ENCODE data around the gene ZG16.
"Not testable (repeated sequence)": the region's sequence is repeated elsewhere in the genome, so short reads cannot be mapped to it uniquely, and the experiment has no call there.

The ZG16 gene

GRCh38 chr16:29753516-29753915, 24.5 kb upstream of the ZG16 start:
- no peak for DNase-seq

DNA sequence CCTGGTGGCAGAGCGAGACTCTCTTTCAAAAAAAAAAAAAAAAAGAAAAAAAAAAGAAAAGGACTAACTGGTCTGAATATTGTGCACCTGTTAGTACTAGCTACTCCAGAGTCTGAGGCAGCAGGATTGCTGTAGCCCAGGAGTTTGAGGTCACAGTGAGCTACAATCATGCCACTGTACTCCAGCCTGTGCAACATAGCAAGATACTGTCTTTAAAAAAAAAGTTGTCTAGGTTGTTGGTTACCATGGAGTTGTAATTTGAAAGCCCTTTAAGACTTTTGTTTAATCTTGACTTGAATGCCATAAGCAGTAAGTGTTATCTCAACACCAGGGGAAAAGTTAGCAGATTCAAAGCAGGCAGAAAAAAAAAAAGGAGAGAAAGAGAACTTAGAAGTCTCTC, 21.4 kb upstream of the ZG16 start:
- DNase-seq, result no peak

- DNase-seq, result not testable (repeated sequence)
Observed at GRCh38 chr16:29757086-29757485, 21.0 kb upstream of the ZG16 start.

DNA sequence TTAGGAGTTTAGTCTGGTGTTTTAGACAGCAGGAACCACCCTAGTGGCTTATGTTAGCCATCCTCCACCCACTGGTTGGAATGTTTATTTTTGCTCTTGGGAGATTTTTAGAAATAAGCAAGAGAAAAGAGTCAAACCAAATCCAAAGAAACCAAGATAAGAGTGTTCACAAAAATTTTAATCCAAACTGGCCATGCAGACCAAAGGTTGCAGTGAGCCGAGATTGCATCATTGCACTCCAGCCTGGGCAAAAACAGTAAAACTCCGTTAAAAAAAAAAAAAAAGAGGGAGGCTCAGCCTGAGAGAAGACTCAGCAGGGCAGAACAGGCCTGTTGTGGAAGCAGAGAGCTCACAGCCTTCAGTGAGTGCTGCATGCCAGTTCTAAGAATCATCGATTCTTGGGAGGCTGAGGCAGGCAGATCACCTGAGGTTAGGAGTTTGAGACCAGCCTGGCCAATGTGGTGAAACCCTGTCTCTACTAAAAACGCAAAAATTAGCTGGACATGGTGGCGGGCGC, 20.0 kb upstream of the ZG16 start:
- no peak for DNase-seq

DNA sequence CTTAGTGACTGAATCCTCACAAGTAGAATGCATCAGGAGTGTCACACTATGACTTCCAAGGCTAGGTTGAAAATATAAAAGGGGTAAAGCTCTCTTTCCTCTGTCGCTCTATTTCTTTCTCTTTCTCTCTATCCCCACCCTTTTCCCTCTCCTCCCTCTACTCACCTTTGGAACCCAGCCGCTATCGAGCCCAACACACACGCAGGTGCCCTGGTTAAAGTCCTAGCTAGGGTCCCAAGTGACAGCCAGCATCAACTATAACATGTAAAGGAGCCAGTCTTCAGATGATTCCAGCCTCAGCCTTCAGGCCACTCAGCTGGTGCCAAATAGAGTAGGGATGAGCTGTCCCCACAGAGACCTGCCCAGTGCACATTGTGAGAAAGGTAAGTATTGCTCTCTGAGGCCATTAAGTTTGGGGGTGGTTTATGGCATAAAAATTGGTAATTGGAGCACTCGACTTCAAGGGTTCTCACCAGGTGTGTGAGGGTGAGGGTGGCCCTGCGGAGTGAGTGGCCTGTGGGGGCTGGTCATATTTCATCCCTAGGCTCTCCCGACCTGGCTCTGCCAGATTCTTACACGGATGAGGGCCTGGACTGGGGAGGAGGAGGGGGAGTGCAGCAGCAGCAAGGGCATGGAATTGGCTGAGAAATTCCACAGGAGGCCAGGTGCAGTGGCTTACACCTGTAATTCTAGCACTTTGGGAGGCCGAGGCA, 17.3 kb upstream of the ZG16 start:
- DNase-seq, result peak; percentile 95

GRCh38 chr16:29761280-29761651, 16.8 kb upstream of the ZG16 start:
- DNase-seq, result not testable (repeated sequence)

DNA sequence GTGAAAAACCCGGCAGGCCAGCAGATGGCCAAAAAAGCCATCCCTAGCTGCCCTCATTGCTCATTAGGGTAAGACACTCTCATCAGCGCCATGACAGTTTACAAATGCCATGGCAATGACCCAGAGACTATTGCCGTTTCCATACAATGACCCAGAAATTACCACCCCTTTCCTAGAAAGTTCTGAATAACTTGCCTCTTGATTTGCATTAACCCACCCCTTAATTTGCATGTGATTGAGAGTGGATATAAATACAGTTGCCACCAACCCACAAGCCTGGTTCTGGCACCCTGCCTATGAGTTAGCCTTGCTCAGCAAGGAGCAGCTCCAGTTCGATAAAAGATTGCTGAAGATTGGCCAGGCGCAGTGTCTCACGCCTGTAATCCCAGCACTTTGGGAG, 16.2 kb upstream of the ZG16 start:
- no peak for DNase-seq

DNA sequence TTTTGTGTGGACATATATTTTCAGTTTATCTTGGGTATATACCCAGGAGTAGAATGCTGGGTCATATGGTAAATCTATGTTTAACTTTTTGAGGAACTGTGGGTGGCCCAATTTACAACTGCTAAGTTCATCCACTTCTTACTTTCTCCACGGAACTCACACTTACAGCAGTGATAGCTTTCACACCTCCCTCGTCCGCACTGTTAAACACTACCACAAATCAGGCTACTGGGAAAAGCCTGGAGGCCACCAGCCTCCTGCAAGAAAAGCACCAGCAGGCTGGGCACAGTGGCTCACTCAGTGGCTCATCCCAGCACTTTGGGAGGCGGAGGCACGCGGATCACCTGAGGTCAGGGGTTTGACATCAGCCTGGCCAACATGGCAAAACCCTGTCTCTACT, 14.7 kb upstream of the ZG16 start:
- DNase-seq, result no peak

DNA sequence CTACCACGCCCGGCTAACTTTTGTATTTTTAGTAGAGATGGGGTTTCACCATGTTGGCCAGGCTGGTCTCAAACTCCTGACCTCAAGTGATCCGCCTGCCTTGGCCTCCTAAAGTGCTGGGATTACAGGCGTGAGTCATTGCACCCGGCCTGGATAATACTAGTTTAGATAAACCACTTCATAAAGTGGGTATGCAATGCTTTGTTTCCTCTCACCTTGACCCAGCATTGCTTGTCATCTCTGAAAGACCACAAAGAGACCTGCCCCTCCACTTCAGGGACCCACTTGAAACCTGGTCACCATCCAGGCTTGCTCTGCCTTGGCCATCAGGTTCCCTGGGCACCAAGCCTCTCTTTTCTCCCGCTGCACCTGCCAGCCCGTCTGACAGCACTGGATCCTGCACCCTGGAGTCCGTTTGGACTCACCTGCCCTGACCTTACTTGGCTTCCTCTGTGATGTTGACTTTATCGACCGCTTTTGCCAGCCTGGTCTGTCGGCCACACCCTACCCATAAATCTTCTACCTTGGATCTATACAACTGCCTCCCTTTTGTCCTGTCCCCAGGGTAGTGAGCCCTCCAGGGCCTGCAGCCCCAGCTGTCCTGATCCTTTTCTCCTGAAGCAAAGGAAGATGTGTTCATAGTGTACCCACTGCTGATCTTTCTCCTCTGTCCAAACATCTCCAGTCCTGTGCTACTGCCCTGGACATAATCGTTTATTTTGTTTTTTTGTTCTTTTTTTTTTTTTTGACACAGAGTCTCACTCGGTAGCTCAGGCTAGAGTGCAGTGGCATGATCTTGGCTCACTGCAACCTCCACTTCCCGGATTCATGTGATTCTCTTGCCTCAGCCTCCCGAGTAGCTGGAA, 12.7 kb upstream of the ZG16 start:
- DNase-seq, result peak; percentile 100

GRCh38 chr16:29766571-29766970, 11.5 kb upstream of the ZG16 start:
- no peak for DNase-seq

DNA sequence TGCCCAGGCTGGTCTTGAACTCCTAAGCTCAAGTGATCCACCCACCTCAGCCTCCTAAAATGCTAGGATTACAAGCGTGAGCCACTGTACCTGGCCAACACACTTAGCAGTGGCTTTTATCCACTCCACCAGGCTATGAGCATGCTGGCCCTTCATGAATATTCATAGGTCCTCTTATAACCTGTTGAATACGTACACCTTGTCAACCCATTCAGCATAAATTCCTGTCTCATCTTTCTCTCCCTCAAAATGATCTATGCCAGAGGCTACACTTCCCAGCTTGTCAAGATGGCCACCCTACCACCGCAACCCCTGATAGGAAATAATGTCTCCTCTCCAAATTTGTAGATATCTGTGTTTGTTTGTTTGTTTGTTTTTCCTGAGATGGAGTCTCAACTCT, 11.0 kb upstream of the ZG16 start:
- no peak for DNase-seq

DNA sequence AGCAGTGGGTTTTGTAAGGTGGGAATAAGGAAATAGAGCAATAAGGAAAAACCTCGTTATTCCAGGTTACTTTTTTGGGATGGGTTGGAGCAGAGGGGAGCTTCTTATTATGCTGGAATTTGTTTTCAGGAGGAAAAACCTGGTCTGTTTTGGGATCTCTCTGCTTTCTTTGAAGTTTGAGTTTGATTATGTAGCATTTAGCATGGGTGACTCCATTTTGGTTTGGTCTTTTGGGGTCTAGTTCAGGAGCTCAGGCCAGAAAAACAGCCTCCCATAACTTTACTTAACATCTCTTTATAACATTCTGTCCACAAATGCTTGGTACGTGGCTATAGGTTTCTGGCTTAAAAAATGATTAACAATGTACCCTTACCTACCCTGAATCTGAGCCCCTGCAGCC, 8.5 kb upstream of the ZG16 start:
- DNase-seq, result no peak

GRCh38 chr16:29770250-29770929, 7.7 kb upstream of the ZG16 start:
- DNase-seq, result no peak

- DNase-seq, result not testable (repeated sequence)
Observed at GRCh38 chr16:29772330-29772729, 5.7 kb upstream of the ZG16 start.

DNA sequence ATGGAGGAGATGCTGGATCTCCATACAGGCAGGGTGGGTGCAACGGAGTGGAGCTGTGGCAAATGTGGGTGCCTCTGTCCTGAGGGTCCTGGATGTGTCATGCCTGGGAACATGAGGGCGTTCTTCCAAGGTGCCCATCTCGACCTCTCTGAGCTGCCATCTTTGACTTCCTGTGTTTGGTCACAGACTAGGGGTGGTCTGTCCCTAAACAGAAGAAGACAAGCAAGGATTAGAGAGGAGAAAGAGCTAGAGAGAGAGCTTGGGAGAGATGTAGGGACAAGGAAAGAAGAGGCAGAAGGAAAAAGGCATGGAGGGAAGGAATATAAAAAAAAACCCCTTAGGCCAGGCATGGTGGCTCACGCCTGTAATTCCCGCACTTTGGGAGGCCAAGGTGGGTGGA, 3.3 kb upstream of the ZG16 start:
- DNase-seq, result no peak

DNA sequence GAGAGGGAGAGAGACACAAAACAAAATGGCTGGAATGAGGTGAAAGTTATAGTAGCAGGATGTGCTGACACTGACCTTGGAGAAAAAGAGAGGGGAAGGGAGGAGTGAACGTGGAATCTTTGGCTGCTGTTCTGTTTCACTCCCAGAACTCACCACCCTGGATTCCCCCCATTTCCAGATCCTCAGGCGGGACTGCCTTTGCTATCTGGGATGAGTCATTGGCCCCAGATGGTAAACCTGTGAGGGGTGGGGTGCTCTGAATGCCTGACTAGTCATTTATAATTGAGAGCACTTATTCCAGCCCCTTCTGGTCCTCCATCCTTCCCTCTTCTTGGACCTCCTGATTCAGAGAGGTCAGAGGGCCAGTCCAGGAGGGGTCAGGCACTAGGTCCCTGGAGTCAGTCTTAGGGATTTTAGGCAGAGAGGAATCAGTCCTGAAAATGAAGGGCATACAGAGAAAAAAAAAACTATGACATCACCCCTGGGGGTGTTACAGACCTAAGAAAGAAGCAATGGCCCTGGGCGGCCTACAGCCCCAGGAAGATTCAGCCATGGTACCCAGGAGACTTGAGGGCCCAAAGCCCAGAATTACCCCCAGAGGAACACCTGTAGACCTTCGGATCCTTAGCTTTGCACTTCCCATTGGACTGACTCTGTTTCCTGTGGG, 2.2 kb upstream of the ZG16 start:
- no peak for DNase-seq

DNA sequence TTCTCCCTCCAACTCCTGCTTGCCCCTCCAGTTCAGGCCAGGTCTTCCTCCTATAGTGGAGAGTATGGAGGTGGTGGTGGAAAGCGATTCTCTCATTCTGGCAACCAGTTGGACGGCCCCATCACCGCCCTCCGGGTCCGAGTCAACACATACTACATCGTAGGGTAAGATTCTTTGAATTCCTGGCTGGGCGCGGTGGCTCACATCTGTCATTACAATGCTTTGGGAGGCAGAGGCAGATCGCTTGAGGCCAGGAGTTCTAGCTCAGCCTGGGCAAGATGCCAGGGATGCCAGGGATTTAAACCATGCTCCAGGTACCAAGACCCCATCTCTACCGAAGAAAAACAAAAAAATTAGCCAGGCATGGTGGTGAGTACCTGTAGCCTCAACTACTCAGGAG, 1.4 kb downstream of the ZG16 start:
- no peak for DNase-seq

- DNase-seq, result peak; percentile 52
Observed at GRCh38 chr16:29783094-29783953, 5.3 kb downstream of the ZG16 start.

DNA sequence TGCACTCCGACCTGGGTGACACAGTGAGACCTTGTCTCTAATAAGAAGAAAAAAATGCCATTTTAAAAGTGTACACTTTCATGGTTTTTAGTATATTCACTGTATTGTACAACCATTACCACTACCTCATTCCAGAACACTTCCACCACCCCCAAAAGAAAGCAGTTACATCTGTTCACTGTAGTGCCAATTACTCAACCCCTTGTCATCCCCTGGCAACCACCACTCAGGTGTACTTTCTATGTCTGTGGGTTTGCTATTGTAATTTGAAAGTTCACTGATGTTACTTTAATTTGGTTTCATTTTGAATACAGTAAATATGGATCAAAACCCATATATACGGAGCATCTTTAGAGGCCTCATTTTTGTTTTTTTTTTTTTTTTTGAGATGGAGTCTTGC, 6.1 kb downstream of the ZG16 start:
- no peak for DNase-seq

GRCh38 chr16:29784901-29785500, 6.9 kb downstream of the ZG16 start:
- DNase-seq, result no peak

DNA sequence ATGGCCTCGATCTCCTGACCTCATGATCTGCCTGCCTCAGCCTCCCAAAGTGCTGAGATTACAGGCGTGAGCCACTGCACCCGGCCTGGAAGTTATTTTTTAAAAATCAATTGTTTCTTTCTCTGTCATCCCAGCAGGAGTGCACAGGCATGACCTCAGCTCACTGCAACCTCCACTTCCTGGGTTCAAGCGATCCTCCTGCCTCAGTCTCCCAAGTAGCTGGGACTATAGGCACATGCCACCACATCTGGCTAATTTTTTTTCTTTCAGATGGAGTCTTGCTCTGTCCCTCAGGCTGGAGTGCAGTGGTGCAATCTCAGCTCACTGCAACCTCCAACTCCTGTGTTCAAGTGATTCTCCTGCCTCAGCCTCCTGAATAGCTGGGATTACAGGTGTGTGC, 9.1 kb downstream of the ZG16 start:
- DNase-seq, result not testable (repeated sequence)

GRCh38 chr16:29789775-29790182, 11.7 kb downstream of the ZG16 start:
- peak; percentile 77 for DNase-seq
